PC-9 (cell line): ENCODE results near the gene STK40. TPM values are rescaled to one million over a fixed set of nuclear protein-coding genes. Genes with fewer than 3 reads are reported as not detected.

Source experiments
- BruUV-seq: library from RNA; stranded (reverse); fragments of 400-500 nt; replicated peaks from 2 replicates; lab custom pipeline; 2021; lab: Mats Ljungman, UMichigan
- CTCF ChIA-PET: fragments of 300-600 bp; sonication (Branson Sonifier 250); formaldehyde crosslinking; loops from one replicate; lab custom pipeline; 2022; ENCODE audit warnings: antibody characterized with exemption; lab: Charles Lee
- POLR2A ChIA-PET: fragments of 300-600 bp; sonication (Branson Sonifier 250); formaldehyde crosslinking; loops from one replicate; lab custom pipeline; 2022; ENCODE audit warnings: antibody characterized with exemption; ENCODE audit not compliant: unreplicated experiment; lab: Charles Lee
- DNase-seq, 2 experiments: peaks; one replicate each; pipeline versions ENCODE4 v3.0.0 to v3.0.0-alpha.2; 2015 to 2022; ENCODE audit warnings: mixed read lengths in 1 of 2
- H2AFZ ChIP-seq: fragments of 200-600 bp; sonication (generic); 2 replicates; pipeline ENCODE4 v1.8.1; 2017; ENCODE audit warnings: antibody characterized with exemption
- H3F3A ChIP-seq: fragments of 200-600 bp; sonication (generic); 2 replicates; pipeline ENCODE4 v1.8.1; 2017; ENCODE audit warnings: antibody characterized with exemption, mild to moderate bottlenecking, low read depth; ENCODE audit not compliant: insufficient read depth
- H3K27ac ChIP-seq: fragments of 200-600 bp; sonication (generic); 2 replicates; pipeline ENCODE4 v1.6.1; 2016; ENCODE audit warnings: mixed run types
- H3K27me3 ChIP-seq: fragments of 200-600 bp; sonication (generic); 2 replicates; pipeline ENCODE4 v1.6.1; 2016; ENCODE audit warnings: low read depth, mixed run types; ENCODE audit not compliant: insufficient read depth
- H3K36me3 ChIP-seq: fragments of 200-600 bp; sonication (generic); 2 replicates; pipeline ENCODE4 v1.6.1; 2016; ENCODE audit warnings: low read depth, mixed run types
- H3K4me1 ChIP-seq: fragments of 200-600 bp; sonication (generic); replicated peaks from 2 replicates; pipeline ENCODE4 v1.6.1; 2016; ENCODE audit warnings: mixed run types; ENCODE audit not compliant: insufficient read depth
- H3K4me2 ChIP-seq: fragments of 200-600 bp; sonication (generic); 2 replicates; pipeline ENCODE4 v1.6.1; 2017; ENCODE audit warnings: mixed run types
- H3K4me3 ChIP-seq: fragments of 200-600 bp; sonication (generic); 2 replicates; pipeline ENCODE4 v1.6.1; 2016; ENCODE audit warnings: mixed run types
- H3K79me2 ChIP-seq: fragments of 200-600 bp; sonication (generic); 2 replicates; pipeline ENCODE4 v1.6.1; 2017; ENCODE audit warnings: low read depth, mixed run types
- H3K9me2 ChIP-seq: fragments of 200-600 bp; sonication (generic); 2 replicates; pipeline ENCODE4 v1.8.1; 2017; ENCODE audit warnings: mild to moderate bottlenecking; ENCODE audit not compliant: insufficient read depth
- H3K9me3 ChIP-seq: fragments of 200-600 bp; sonication (generic); 2 replicates; pipeline ENCODE4 v1.8.1; 2016; ENCODE audit warnings: low read depth; ENCODE audit not compliant: insufficient read depth
- H4K20me1 ChIP-seq: fragments of 200-600 bp; sonication (generic); 2 replicates; pipeline ENCODE4 v1.8.1; 2017; ENCODE audit not compliant: insufficient read depth
- CTCF ChIP-seq: fragments of 200-600 bp; sonication (generic); conservative IDR thresholded peaks from 2 replicates; pipeline ENCODE4 v1.6.1; 2017; ENCODE audit warnings: mixed run types, antibody characterized with exemption, mild to moderate bottlenecking, moderate library complexity
- EZH2 ChIP-seq: fragments of 200-600 bp; sonication (generic); IDR thresholded peaks from 2 replicates; pipeline ENCODE4 v1.8.0; 2017; ENCODE audit warnings: antibody characterized with exemption, low read depth
- intact Hi-C: fragments of 100-400 bp; cut with micrococcal nuclease; formaldehyde crosslinking; loops from one replicate; pipeline ENCODE4 v1.10.0; 2022; ENCODE audit not compliant: unreplicated experiment
- total RNA-seq: library from RNA; stranded (reverse); gene quantifications from 2 replicates; pipeline ENCODE4 v1.2.3, GENCODE V29; 2021

STK40 gene
- total RNA-seq, 1 experiment from 2014 or later = 59.2 TPM

- H3K4me1 ChIP-seq = peaks cover 23% of the 10 kb centered on the region
- H2AFZ ChIP-seq = no peak overlapping the region
- H3K4me3 ChIP-seq = no peak overlapping the region
- DNase-seq = no peak
- ChIA-PET CTCF (interaction anchor here (0.6 to 2.3 kb wide), 10 partner anchors 8 to 1344 kb away, joined by 3 to 21 read pairs (median 10); no protein-coding TSS in a partner anchor), POLR2A (no interaction called here)
- TF ChIP-seq EZH2 (no peak), CTCF (no peak)
- H4K20me1 ChIP-seq = no peaks in the 10 kb centered on the region
- H3K4me2 ChIP-seq = peak overlapping the region; percentile 41
- no peaks in the 10 kb centered on the region for H3K9me3 ChIP-seq
- H3K27me3 ChIP-seq = no peaks in the 10 kb centered on the region
- H3K9me2 ChIP-seq = no peaks in the 10 kb centered on the region
- BruUV-seq = no TSS peak
- intact Hi-C loops = loop anchor here (2.0 to 5.0 kb wide), 4 partner anchors 53 to 833 kb away; partner anchors contain the start of gene LSM10
- H3K27ac ChIP-seq = peak overlapping the region; percentile 75
- peaks cover 38% of the 10 kb centered on the region for H3F3A ChIP-seq
- H3K79me2 ChIP-seq = no peaks in the 10 kb centered on the region
- peaks cover 15% of the 10 kb centered on the region for H3K36me3 ChIP-seq
Measured at GRCh38 chr1:36343651-36344394, 41.9 kb downstream of the STK40 start.

- intact Hi-C loops = loop anchor here (1.0 to 5.0 kb wide), 7 partner anchors 27 to 835 kb away; partner anchors contain the start of genes LSM10 and OSCP1
- Histone ChIP-seq H3K4me2 (peak overlapping the region; percentile 41), H3K36me3 (peaks cover 5% of the 10 kb centered on the region; the same call in 1 of the 2 replicates), H3F3A (peaks cover 31% of the 10 kb centered on the region), H2AFZ (no peak overlapping the region), H3K9me3 (no peaks in the 10 kb centered on the region), H3K4me1 (peaks cover 20% of the 10 kb centered on the region), H3K27me3 (no peaks in the 10 kb centered on the region), H4K20me1 (no peaks in the 10 kb centered on the region), H3K79me2 (no peaks in the 10 kb centered on the region), H3K9me2 (no peaks in the 10 kb centered on the region), H3K4me3 (no peak overlapping the region), H3K27ac (peak overlapping the region; percentile 75)
- peak; percentile 88 to 89 for DNase-seq
- POLR2A ChIA-PET = interaction anchor here (0.5 to 0.6 kb wide), 2 partner anchors 121 to 1131 kb away, joined by 3 to 4 read pairs; partner anchors contain the start of gene MRPS15
- TF ChIP-seq CTCF (peak; percentile 88), EZH2 (no peak)
- BruUV-seq = no TSS peak
- CTCF ChIA-PET = interaction anchor here (0.5 to 2.3 kb wide), 25 partner anchors 9 to 1607 kb away, joined by 3 to 21 read pairs (median 4); partner anchors contain the start of genes MRPS15, SH3D21 and TRAPPC3
Measured at GRCh38 chr1:36342426-36343185, 43.1 kb downstream of the STK40 start.
